ENCODE data around the gene KIF7. TPM values are rescaled to one million over a fixed set of nuclear protein-coding genes. Genes with fewer than 3 reads are reported as not detected.
A peak's percentile ranks its signal among the peaks of the same experiment; 100 is the strongest.
"Not testable (repeated sequence)": the region's sequence is repeated elsewhere in the genome, so short reads cannot be mapped to it uniquely, and the experiment has no call there.

KIF7 gene
- total RNA-seq, 1 donor from 2014 or later: 9.3 TPM

DNA sequence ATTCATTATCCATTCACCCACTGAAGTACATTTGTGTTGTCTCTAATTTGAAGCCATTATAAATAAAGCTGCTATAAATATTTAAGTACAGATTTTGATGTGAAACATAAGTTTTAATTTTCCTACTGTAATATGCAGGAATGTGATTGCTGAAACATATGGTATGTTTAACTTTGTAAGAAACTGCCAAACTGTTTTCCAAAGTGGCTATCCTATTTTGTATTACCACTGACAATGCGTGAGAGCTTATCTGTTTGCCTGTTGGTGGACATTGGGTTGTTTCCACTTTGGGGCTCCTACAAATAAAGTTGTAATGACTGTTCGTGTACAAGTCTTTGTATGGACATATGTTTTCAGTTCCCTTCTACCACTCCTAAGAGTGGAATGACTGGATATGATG is 37.8 kb upstream of the KIF7 start:
- no peaks in the 10 kb centered on the region for H3K36me3 Mint-ChIP-seq (ENCODE audit: unreplicated experiment)
- DNase-seq: no peak
- no peak overlapping the region for H3K27ac Mint-ChIP-seq (ENCODE audit: unreplicated experiment)
- H3K9me3 Mint-ChIP-seq (ENCODE audit: unreplicated experiment): no peaks in the 10 kb centered on the region
- TF ChIP-seq, protein P1, sequence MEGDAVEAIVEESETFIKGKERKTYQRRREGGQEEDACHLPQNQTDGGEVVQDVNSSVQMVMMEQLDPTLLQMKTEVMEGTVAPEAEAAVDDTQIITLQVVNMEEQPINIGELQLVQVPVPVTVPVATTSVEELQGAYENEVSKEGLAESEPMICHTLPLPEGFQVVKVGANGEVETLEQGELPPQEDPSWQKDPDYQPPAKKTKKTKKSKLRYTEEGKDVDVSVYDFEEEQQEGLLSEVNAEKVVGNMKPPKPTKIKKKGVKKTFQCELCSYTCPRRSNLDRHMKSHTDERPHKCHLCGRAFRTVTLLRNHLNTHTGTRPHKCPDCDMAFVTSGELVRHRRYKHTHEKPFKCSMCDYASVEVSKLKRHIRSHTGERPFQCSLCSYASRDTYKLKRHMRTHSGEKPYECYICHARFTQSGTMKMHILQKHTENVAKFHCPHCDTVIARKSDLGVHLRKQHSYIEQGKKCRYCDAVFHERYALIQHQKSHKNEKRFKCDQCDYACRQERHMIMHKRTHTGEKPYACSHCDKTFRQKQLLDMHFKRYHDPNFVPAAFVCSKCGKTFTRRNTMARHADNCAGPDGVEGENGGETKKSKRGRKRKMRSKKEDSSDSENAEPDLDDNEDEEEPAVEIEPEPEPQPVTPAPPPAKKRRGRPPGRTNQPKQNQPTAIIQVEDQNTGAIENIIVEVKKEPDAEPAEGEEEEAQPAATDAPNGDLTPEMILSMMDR (IDR thresholded peaks at IDR 0.05; ENCODE audit: partially characterized antibody, unreplicated experiment): no peak
- H3K4me1 Mint-ChIP-seq (ENCODE audit: low read depth, unreplicated experiment): no peaks in the 10 kb centered on the region
- H3K27me3 Mint-ChIP-seq (ENCODE audit: unreplicated experiment): peaks cover 2% of the 10 kb centered on the region
- H3K4me3 Mint-ChIP-seq (ENCODE audit: unreplicated experiment): no peak overlapping the region

DNA sequence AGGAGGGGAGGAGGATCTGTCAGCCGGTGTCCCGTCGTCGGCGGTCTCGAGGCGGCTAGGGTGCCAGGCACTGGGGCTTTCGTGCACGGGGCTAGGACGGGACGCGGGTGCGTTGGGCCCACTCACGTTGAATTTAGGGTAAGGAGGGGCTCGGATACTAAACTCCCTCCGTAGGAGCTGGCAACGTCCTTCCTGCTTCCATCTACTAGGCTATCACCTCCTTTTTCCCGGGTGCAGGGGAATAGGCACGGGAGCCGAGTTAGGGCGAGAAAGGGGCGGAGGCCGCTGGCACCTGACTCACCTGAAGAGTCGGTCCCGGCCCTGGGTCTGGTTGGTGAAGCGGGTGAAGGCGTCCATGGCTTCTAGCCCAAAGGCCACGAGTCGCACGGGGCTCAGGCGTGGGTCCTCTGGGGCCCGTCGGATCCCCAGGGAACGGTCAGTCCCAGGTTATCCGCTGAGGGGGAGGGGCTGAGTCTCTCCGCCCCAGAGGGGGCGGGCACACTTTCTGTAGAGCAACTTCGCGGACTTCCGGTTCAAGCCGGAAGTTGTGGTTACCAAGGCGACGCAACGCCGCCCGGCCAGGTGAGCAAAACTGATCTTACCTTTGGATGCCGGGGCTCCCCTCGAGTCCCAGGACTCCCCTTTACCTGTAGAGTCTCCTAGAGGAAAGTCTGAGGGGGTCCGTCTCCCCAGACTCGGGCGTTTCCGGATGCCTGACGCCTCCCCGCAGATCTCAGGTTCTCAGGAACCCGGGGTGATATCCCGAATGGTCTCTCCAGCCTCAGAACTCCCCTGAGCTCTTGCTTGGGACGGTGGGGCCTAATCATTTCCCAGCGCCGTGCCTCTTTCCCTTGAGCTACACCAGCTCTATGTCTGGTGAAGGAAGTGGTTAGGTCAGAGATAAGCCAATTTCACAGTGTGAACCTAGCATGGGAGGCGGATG is 35.3 kb upstream of the KIF7 start, which contains the start of the genes PEX11A and WDR93:
Gene PEX11A, minus strand, starts transcription at position 479 of the 943 bp plus-strand sequence. Its CDS starts 122 bp downstream, at position 357.
Gene WDR93, plus strand, starts transcription at position 536 of the 943 bp plus-strand sequence. CDS start 10,936 bp downstream, outside the sequence.
- Mint-ChIP-seq H3K9me3 (ENCODE audit: unreplicated experiment) (no peaks in the 10 kb centered on the region), H3K27ac (ENCODE audit: unreplicated experiment) (no peak within 1 kb of the TSS), H3K36me3 (ENCODE audit: unreplicated experiment) (no peaks in the 10 kb centered on the region), H3K27me3 (ENCODE audit: unreplicated experiment) (peaks cover 2% of the 10 kb centered on the region), H3K4me3 (ENCODE audit: unreplicated experiment) (peak within 1 kb of the TSS; percentile 89), H3K4me1 (ENCODE audit: low read depth, unreplicated experiment) (no peaks in the 10 kb centered on the region)
- peak; percentile 62 for DNase-seq
- TF ChIP-seq, protein P1 (IDR thresholded peaks at IDR 0.05; ENCODE audit: partially characterized antibody, unreplicated experiment): no peak

DNA sequence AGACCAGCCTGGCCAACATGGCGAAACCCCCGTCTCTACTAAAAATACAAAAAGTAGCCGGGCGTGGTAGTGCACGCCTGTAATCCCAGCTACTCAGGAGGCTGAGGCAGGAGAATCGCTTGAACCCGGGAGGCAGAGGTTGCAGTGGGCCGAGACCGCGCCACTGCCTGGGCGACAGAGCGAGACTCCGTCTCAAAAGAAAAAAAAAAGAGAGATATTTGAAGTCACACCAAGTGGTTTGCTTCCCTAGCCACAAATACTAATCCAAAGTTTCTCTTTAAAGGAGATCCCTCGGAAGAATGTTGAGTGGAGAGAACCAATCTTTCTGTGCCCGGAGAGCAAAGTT is 34.6 kb upstream of the KIF7 start:
- H3K4me3 Mint-ChIP-seq (ENCODE audit: unreplicated experiment): peak overlapping the region; percentile 89
- not testable (repeated sequence) for DNase-seq; H3K9me3 Mint-ChIP-seq (ENCODE audit: unreplicated experiment); H3K36me3 Mint-ChIP-seq (ENCODE audit: unreplicated experiment); H3K27ac Mint-ChIP-seq (ENCODE audit: unreplicated experiment); H3K27me3 Mint-ChIP-seq (ENCODE audit: unreplicated experiment); H3K4me1 Mint-ChIP-seq (ENCODE audit: low read depth, unreplicated experiment)

DNA sequence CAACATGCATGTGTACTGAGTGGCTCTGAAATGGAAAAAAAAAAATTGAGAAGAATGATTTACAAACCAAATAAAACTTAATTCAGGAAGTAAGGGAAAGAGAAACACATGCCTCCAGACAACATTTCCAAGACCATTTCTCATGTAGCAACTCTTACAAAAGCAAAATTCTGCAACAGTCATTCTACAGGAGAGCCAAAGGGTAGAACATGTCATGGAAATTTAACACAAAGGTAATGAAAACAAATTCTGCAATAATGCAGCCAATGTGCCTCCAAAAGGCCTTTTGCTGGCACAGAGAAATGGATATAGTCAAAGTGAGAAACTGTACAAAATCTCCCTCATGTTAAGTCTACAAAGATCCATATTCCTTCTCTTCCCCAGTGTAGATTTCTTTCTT is 31.3 kb upstream of the KIF7 start:
- Mint-ChIP-seq H3K27me3 (ENCODE audit: unreplicated experiment) (no peaks in the 10 kb centered on the region), H3K36me3 (ENCODE audit: unreplicated experiment) (no peaks in the 10 kb centered on the region), H3K4me1 (ENCODE audit: low read depth, unreplicated experiment) (no peaks in the 10 kb centered on the region), H3K4me3 (ENCODE audit: unreplicated experiment) (no peak overlapping the region), H3K27ac (ENCODE audit: unreplicated experiment) (no peak overlapping the region), H3K9me3 (ENCODE audit: unreplicated experiment) (no peaks in the 10 kb centered on the region)
- TF ChIP-seq, protein P1 (IDR thresholded peaks at IDR 0.05; ENCODE audit: partially characterized antibody, unreplicated experiment): no peak
- DNase-seq: no peak

DNA sequence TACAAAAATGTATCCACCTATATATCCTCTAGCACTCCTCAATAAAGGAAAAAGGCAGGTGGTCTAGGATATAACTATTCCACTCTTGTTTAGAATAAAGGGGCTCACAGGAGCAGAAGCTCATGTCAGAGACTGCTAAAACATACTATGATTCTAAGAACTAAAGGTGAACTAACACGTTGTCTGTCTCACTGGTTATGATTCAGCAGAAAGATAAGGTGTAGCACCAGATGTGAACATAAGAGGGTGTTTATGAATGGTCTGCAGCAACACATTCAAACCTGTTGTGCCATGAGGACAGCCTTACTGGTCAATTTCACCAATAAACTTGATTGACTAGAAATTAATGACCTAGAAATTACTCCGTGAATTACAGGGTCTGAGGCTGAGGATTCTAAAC is 30.7 kb upstream of the KIF7 start:
- no peak for DNase-seq
- Mint-ChIP-seq H3K27me3 (ENCODE audit: unreplicated experiment) (no peaks in the 10 kb centered on the region), H3K4me3 (ENCODE audit: unreplicated experiment) (no peak overlapping the region), H3K36me3 (ENCODE audit: unreplicated experiment) (no peaks in the 10 kb centered on the region), H3K9me3 (ENCODE audit: unreplicated experiment) (no peaks in the 10 kb centered on the region), H3K27ac (ENCODE audit: unreplicated experiment) (no peak overlapping the region), H3K4me1 (ENCODE audit: low read depth, unreplicated experiment) (no peaks in the 10 kb centered on the region)
- TF ChIP-seq, protein P1 (IDR thresholded peaks at IDR 0.05; ENCODE audit: partially characterized antibody, unreplicated experiment): no peak

All from glutamatergic neuron (in vitro differentiated cells).